ENCODE results near the gene ORMDL2. TPM values are rescaled to one million over a fixed set of nuclear protein-coding genes. Genes with fewer than 3 reads are reported as not detected.
"Not testable (repeated sequence)": the region's sequence is repeated elsewhere in the genome, so short reads cannot be mapped to it uniquely, and the experiment has no call there.

The ORMDL2 gene
- total RNA-seq, 4 donors from 2014 or later = 5.0 to 31.2 (median 24.2) TPM

DNA sequence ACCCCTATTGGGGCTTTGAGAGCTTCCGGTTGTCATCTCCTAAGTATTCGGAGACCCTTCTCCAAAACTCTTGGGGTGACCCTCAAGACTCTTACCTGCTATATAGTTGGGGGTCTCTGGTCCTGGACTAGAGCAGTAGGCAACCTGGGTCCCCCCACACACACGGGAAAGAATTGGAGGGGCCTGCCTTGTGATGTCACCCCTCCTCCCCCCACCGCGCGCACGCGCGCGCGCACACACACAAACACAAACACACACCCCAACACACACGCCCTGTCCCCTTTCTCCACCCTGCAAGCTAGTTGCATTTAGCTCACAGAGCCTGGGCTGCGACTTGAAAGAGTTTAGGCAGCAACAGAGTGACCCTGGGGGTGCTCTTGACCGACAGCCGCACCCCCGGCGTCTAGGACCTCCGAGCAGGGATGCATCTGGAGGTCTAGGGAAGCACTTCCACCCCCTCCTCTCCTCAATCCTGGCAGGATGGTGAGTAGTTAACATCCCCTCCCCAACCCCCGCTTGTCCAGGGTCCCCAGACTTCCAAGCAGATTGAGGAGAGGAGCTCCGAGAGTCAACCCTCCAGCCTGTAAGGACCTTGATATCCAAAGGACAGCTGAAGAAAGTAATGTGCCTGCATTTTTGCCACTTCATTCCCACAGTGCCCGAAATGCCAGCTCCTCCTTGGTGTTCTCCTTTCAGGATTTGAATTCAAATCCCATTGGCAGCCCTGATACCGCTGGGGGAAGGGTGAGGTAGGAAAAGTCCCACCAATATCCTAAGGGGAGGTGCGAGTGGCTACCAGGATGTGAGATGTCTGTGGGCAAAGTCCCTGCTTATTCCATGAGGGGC, 13.0 kb downstream of the ORMDL2 start:
- H3K9me3 ChIP-seq = no peaks in the 10 kb centered on the region
- peak overlapping the region; percentile 87 to 93 (median 90) for H3K27ac ChIP-seq
- peak overlapping the region; percentile 75 to 93 (median 86) for H3K4me3 ChIP-seq
- peaks cover 0 to 37% (median 13%) of the 10 kb centered on the region in 4 donors for H3K4me1 ChIP-seq
- no peaks in the 10 kb centered on the region for H3K27me3 ChIP-seq
- TF ChIP-seq, protein P1, sequence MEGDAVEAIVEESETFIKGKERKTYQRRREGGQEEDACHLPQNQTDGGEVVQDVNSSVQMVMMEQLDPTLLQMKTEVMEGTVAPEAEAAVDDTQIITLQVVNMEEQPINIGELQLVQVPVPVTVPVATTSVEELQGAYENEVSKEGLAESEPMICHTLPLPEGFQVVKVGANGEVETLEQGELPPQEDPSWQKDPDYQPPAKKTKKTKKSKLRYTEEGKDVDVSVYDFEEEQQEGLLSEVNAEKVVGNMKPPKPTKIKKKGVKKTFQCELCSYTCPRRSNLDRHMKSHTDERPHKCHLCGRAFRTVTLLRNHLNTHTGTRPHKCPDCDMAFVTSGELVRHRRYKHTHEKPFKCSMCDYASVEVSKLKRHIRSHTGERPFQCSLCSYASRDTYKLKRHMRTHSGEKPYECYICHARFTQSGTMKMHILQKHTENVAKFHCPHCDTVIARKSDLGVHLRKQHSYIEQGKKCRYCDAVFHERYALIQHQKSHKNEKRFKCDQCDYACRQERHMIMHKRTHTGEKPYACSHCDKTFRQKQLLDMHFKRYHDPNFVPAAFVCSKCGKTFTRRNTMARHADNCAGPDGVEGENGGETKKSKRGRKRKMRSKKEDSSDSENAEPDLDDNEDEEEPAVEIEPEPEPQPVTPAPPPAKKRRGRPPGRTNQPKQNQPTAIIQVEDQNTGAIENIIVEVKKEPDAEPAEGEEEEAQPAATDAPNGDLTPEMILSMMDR (IDR thresholded peaks at IDR 0.05) = no peak
- TF ChIP-seq POLR2A (IDR thresholded peaks at IDR 0.05) = peak; percentile 7 to 47
- no peaks in the 10 kb centered on the region for H3K36me3 ChIP-seq
- DNase-seq = peak; percentile 49 to 84 (median 80)

DNA sequence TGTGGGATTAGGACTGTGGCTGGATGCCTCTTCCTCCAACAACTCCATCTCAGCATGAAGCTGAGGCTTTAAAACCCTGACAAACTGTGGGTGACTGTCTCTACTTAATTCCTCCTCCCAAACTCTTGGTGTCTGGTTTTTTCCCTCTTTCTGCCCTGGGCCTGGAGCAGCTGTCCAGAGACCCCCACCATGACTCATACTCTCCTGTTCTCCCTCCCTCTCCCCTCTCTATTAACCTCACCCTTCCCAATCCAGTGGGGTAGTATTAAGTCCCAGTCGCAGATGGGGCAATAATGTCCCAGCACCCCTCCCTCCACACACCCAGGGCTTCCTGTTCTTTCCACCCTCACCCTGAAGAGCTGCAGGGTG, 13.6 kb downstream of the ORMDL2 start:
- Histone ChIP-seq H3K9me3 (no peaks in the 10 kb centered on the region), H3K4me1 (peaks cover 0 to 31% (median 13%) of the 10 kb centered on the region in 4 donors)
- TF ChIP-seq, protein P1 (IDR thresholded peaks at IDR 0.05) = no peak
- TF ChIP-seq POLR2A (IDR thresholded peaks at IDR 0.05) = no peak

DNA sequence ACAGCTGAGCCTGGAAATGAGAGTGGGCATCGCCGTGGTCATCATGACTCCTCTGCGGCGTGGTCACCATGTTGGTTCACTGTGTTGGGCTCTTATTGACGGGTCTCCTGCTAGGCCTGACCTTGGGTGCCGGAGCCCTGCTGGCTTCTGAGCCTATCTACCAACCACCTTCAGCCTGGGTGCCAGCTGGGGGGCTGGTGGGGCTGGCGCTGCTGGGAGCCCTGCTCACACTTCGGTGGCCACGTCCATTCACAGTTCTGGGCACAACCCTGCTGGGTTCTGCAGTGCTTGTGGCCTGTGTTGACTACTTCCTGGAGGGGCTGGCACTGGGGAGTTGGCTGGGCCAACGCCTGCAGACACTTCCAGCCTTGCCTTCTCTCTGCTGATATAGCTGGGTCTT, 15.2 kb downstream of the ORMDL2 start:
- Histone ChIP-seq H3K27ac (no peak overlapping the region), H3K4me1 (peaks cover 0 to 16% (median 5%) of the 10 kb centered on the region in 4 donors), H3K4me3 (no peak overlapping the region), H3K9me3 (no peaks in the 10 kb centered on the region), H3K36me3 (no peaks in the 10 kb centered on the region), H3K27me3 (no peaks in the 10 kb centered on the region)
- DNase-seq = no peak
- no peak for TF ChIP-seq POLR2A (IDR thresholded peaks at IDR 0.05)
- TF ChIP-seq, protein P1 (IDR thresholded peaks at IDR 0.05) = no peak

More for the DNA sequence above, 13.6 kb downstream of the ORMDL2 start:
- H3K4me3 ChIP-seq = peak overlapping the region; percentile 75 to 93 (median 86)
- no peaks in the 10 kb centered on the region for H3K27me3 ChIP-seq
- H3K36me3 ChIP-seq = no peaks in the 10 kb centered on the region
- peak overlapping the region; percentile 87 to 93 (median 90) for H3K27ac ChIP-seq
- peak in 1 of 3 donors; percentile 47 for DNase-seq

DNA sequence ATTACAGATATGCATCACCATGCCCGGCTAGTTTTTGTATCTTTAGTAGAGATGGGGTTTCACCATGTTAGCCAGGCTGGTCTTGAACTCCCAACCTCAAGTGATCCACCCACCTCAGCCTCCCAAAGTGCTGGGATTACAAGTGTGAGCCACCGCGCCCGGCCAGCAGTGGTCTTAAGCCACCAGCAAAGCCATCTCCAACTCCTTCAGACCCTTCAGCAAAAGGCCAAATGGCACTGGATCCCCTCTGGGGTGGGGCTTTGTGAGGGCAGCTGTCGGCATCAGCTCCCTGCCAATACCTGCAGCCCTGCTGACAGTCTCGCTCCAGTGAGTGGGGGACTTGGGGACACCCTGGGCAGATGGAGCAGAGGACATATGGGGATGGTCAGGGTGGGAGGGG, 16.6 kb downstream of the ORMDL2 start:
- not testable (repeated sequence) for H3K4me3 ChIP-seq, DNase-seq, H3K9me3 ChIP-seq

DNA sequence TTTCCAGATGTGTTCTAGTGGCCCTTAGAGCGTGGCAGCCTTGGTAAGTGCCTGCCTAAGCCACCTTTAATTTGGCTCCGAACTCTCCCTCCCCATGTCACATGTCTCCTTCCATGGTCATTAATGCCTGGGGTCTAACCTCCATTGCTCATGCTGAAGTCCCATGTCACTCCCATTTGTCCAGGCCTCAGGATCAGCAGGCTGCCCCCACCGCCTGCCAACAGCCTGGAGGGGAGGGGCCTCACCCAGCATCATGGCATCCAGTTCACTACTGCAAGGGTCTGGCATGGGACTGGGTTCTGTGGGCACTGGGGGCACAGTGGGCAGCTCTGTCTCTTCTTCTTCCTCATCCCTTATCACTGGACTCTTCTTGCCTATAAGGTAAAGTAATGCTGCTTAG, 20.5 kb downstream of the ORMDL2 start:
- DNase-seq = no peak
- Histone ChIP-seq H3K4me1 (no peaks in the 10 kb centered on the region), H3K4me3 (no peak overlapping the region), H3K27ac (no peak overlapping the region), H3K27me3 (no peaks in the 10 kb centered on the region), H3K36me3 (no peaks in the 10 kb centered on the region), H3K9me3 (no peaks in the 10 kb centered on the region)
- TF ChIP-seq POLR2A (IDR thresholded peaks at IDR 0.05) = no peak
- TF ChIP-seq, protein P1 (IDR thresholded peaks at IDR 0.05) = no peak

More for the DNA sequence above, 16.6 kb downstream of the ORMDL2 start:
- not testable (repeated sequence) for H3K27ac ChIP-seq, H3K27me3 ChIP-seq, H3K36me3 ChIP-seq, H3K4me1 ChIP-seq

DNA sequence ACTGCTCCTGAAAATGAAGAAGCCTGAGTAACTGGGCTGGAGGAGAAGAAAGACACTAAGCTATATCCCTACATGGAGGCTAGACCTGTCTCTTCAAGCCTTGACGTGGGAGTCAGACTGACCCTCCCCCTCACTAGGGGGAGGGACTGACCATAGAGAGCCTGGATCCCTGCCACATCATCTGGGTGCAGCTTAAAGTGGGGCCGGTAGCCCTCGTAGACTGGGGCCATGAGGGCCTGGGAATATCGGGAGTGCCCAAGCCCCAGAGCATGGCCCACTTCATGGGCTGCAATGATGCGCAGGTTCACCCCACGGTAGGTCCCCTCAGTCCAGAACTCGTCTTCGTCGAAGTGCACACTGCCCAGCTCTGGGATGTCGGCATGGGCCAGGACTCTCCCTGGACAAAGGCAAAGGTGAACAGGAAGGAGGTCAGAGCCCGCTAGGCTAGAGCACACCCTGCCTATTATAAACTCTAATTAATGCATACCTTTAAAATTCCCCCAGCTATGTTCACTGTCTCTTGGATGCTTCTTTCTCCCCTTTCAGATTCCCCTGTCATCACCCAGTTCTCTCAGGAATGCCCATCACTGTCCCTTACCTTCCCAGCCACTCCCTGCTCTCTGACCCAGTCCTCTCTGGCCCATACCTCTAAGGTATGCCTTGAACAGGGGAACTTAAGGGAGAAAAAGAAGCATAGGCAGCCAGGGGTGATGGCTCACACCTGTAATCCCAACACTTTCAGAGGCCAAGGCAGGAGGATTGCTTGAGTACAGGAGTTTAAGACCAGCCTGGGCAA, 21.7 kb downstream of the ORMDL2 start:
- no peaks in the 10 kb centered on the region for H3K36me3 ChIP-seq
- DNase-seq = no peak
- no peaks in the 10 kb centered on the region for H3K27me3 ChIP-seq
- TF ChIP-seq POLR2A (IDR thresholded peaks at IDR 0.05) = no peak
- TF ChIP-seq, protein P1 (IDR thresholded peaks at IDR 0.05) = no peak
- no peaks in the 10 kb centered on the region for H3K9me3 ChIP-seq
- H3K4me1 ChIP-seq = no peaks in the 10 kb centered on the region
- no peak overlapping the region for H3K27ac ChIP-seq
- H3K4me3 ChIP-seq = no peak overlapping the region
